GM12875 (cell line): ENCODE results near the gene TMEM181.

Experiments
- H3K4me3 ChIP-seq: one replicate; pipeline ENCODE4 v1.5.1; 2011; ENCODE audit warnings: low read depth, low read length, control low read depth
- CTCF ChIP-seq: IDR thresholded peaks from 2 replicates; pipeline ENCODE4 v1.5.1; 2011; ENCODE audit warnings: low read depth, mild to moderate bottlenecking, control low read depth, inconsistent platforms, low read length, moderate library complexity, borderline replicate concordance; ENCODE audit not compliant: insufficient read depth

TMEM181 gene

GRCh38 chr6:158662607-158662953 lies 102.7 kb downstream of the TMEM181 start:
- H3K4me3 ChIP-seq = no peak overlapping the region
- no peak for TF ChIP-seq CTCF

DNA sequence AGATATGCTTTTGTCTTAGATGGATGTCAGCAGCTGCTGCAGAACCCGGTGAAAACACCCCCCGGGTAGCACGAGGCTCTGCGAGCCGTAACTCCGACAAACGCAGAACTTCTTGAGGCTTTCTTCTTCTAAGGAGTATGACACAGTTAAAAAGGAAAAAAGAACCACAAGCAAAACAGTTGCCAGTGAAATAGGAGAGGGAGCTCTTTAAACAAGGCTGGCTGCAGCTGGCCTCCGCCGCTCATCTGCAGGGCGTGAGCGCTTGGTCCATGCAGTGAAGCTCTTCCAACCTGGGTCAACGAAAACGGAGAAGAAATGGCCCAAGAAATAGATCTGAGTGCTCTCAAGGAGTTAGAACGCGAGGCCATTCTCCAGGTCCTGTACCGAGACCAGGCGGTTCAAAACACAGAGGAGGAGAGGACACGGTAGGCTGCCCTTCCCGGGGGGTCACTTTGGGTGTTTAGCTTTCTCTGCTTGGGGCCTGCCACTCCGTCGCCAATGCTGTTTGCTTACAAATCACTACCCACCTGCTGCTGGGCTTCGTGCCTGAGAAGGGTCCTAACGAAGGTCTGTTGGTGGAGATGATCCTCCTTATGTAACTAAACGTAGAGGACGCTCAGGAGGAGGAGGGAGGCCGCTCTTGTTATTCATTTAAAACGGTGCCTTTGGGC lies 103.2 kb downstream of the TMEM181 start:
- H3K4me3 ChIP-seq = no peak overlapping the region
- no peak for TF ChIP-seq CTCF

- no peak for TF ChIP-seq CTCF
- H3K4me3 ChIP-seq = no peak overlapping the region
Measured at GRCh38 chr6:158663625-158664165, 103.8 kb downstream of the TMEM181 start.

DNA sequence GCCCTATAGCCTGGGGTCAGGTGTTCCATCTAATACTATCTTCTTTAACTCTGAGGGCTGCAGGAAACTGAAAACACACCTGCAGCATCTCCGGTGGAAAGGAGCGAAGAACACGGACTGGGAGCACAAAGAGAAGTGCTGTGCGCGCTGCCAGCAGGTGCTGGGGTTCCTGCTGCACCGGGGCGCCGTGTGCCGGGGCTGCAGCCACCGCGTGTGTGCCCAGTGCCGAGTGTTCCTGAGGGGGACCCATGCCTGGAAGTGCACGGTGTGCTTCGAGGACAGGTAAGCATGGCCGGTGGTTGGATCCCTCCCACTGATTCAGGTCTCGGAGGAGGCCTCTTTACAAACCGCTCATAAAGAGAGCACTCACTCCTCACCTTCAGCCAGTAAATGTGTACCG lies 105.4 kb downstream of the TMEM181 start:
- no peak for TF ChIP-seq CTCF
- no peak overlapping the region for H3K4me3 ChIP-seq

DNA sequence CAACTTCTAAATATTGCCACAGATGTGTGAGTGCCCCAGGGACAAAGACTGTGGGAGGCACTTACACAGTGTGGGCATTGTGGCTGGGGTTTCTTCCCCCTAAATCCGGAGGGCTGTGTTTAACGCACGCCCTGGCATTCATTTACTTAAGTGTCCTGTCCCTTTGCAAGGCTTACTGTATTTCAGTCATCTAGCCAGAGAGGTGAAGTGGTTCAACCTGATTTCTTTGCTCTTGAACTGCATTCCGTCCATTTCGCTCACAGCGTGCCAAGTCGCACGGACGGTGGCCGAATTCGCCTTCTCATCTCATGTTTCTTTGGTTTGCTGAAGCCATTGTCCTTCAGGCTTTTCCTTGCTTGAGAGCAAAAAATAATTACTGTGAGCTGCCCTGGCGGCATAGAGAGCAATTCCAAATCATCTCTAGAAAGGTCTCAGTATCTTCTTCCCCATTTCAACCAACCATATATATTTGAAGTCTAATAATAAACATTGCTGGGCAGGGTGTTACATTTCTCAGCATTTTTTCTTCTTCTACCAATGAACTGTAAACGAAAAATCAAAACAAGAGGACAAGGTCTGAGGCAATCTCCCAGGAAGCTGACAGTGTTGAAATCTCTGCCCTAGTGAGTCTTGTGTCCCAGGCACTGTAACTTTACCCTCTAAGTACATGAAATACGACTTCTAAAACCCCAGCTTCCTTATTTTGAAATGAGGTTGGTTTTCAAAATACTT lies 106.9 kb downstream of the TMEM181 start:
- TF ChIP-seq CTCF = no peak
- H3K4me3 ChIP-seq = no peak overlapping the region

DNA sequence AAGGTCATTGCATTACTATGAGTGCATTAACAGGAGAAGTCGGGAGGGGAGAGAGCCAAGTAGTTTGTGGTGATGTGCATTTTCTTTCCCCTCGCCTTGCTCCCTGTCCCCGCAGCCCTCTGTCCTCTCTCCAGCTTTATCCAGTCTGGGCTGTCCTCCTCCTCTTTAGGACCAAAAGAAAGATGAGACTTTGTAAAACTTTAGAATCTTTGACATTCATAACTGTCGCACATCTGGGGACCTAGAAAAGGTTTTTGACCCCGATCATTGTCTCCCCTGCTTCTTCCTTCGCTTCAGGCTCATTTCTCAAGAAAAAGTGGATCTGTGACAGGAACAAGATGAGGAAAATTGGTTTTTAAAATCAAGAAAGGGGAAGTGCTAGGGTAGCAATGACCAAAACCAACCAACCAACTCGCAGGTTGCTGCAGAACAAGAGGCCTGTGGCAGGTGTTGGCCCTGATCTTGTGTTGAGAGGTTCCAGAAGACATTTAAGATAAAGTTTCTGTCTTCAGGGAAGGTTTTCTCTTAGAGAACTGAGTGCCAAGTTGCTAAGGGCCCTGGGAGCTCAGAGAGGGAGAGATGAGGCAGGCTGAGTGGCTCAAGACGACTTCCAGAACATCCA lies 107.6 kb downstream of the TMEM181 start:
- TF ChIP-seq CTCF = no peak
- H3K4me3 ChIP-seq = no peak overlapping the region

DNA sequence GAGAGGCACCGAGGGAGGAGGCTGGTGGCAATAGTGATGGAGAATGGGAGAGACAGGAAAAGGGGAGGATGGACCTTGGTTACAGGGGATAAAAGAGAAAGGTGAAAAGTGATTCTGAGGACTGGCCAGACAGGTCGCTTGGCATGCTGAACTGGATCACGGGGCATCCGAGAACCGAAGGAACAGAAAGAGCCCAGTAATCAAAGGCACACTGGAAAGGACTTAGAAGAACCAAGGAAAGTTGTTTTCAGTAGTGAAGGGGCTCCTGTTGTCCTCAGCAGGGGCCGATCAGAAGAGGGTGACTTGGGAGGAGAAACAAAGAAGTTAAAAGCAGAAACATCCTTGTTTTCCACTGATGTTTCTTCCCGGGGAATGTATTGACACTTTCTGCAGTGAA lies 108.8 kb downstream of the TMEM181 start:
- no peak for TF ChIP-seq CTCF
- no peak overlapping the region for H3K4me3 ChIP-seq
